GM13976 (cell line): ENCODE data around the gene TCP1.
"Not testable (repeated sequence)": the region's sequence is repeated elsewhere in the genome, so short reads cannot be mapped to it uniquely, and the experiment has no call there.

Experiments used
- DNase-seq: peaks from one replicate; pipeline ENCODE4 v3.0.0; 2012; ENCODE audit warnings: low spot score
- CTCF ChIP-seq: IDR thresholded peaks from 2 replicates; pipeline ENCODE4 v1.5.1; 2012; ENCODE audit warnings: borderline replicate concordance, mild to moderate bottlenecking; ENCODE audit not compliant: insufficient read depth; ENCODE audit errors: extremely low read depth, missing control alignments, control extremely low read depth
- in situ Hi-C: fragments of 300-500 bp; cut with MboI; formaldehyde crosslinking; loops from one replicate; pipeline ENCODE4 v1.12.0; 2022; ENCODE audit warnings: low sequenced_read_pairs, mixed read lengths, inconsistent platforms; ENCODE audit not compliant: unreplicated experiment

TCP1 gene

DNA sequence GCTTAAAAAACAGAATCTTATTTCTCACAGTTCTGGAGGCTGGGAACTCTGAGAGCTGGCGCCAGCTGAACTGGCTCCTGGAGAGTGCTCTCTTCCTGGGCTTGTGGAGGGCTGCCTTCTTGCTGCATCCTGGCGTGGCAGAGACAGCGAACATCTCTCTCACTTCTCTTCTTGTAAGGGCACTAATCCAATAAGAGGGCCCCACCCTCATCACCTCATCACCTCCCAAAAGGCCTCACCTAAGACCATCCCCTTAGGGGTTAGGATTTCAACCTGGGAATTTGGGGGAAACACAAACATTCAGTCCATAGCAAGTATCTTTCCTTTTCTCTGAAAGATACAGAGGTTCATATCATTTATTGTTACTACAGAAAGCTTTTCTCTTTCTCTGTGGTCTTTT lies 34.6 kb upstream of the TCP1 start:
- TF ChIP-seq CTCF = no peak
- DNase-seq = no peak
- in situ Hi-C loops = no loop called here

DNA sequence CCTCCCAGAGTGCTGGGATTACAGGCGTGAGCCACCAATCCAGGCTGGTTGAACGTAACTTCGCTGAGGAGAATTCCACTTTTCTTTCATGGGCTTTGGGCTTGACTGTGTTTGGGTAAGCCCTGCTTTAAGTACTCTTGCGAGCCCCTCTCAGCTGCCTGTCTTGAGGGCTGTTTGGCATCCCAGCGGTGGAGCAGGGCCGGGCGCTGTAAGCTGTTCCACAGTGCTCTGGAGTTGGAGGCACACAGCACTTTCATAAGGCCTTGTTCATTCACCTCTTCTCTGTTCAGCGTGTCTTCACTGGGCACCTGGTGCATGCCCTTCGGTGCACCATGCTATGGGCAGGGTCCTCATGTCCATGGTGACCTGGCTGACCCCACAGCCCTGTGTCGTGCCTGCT lies 32.3 kb upstream of the TCP1 start:
- in situ Hi-C loops = no loop called here
- DNase-seq = no peak
- TF ChIP-seq CTCF = no peak

DNA sequence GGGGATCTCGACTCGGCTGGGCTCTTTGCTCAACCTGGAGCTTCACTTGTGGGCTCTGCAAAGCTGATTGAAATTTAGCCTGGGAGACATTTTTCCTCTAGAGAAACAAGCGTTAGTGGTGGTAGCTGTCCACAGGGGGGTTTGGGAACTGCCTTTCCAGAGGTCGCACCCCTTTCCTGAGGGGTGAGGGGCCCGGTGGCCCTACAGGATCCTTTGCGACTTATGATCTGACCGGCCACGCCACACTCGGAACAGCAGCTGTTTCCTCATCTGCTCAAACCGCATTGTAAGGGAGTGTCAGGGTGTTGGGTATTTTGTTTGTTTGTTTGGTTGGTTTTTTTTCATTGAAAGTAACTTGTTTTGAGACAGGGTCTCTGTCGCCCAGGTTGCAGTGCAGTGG lies 31.7 kb upstream of the TCP1 start:
- no peak for TF ChIP-seq CTCF
- DNase-seq = no peak
- in situ Hi-C loops = no loop called here

DNA sequence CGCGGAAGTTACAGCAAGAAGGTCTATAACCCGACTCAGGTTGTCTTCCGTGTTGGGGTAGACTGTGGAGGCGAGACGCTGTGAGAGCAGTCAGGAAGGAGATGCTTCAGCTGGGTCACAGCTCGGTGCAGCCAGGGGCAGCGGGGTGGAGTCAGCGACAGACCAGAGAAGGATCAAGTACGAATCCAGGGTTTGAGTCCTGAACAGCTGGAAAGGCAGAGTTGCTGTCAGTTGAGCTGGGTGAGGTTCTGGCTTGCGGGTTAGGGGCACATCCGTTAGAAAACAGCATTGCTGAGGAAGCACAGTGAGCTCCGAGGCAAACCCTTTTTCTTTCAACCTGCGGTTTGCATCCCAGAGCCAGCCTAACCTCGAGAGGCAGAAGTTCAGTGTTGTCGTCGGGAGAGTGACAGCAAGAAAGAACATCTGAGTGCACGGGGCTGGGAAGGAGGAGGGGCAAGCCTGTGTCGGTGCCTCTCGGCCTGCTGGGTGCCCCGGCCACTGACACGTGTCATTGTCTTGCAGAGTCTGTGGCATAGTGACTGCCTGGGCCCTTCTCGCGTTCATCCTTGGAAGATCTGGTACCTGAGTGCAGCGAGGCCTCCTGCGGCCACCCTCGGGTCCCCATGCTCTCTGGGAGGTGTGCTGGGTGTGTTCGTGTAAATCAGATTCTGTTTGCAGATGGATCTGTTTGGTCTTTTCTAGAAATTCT lies 30.7 kb upstream of the TCP1 start:
- DNase-seq = peak; percentile 56
- in situ Hi-C loops = no loop called here
- TF ChIP-seq CTCF = no peak

- TF ChIP-seq CTCF = no peak
- in situ Hi-C loops = no loop called here
- no peak for DNase-seq
Measured at GRCh38 chr6:159819098-159819497, 29.7 kb upstream of the TCP1 start.

DNA sequence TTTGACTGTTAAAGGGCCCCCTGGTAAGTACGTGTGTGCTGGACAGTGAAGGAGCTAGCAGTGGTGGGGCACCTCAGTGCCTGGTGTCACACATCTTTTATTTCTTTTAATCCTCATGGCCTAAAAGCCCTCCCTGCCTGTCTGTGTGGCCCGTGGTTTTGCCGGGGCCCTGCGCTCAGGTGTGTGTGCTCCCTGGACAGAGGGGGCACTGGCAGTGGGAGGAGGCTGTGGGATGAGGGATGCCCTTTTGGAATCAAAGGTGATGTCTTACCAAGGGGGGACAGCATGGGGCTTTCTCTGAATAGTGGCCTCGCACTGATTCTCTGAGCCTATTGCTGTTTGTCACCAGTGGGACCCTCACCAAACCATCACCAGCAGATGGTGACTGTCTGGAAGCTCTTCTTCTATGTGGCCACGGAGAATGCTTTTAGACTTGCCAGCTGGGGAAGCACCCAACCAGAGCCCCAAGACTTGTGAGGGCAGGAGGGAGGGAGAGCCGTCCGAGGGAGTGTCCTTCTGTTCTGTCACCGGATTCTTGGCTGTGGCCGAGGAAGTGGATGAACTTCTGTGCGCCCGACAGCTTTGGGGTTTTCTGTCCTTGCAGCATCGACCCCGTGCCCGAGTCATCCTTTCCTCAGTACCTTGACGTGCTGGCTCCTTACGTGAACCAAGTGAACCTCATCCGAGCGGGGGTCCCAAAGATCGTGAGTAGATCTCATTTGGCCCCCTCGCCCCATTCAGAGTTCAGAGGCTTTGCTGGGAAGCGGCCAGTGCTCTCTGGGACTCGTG lies 28.7 kb upstream of the TCP1 start:
- in situ Hi-C loops = no loop called here
- no peak for TF ChIP-seq CTCF
- no peak for DNase-seq

DNA sequence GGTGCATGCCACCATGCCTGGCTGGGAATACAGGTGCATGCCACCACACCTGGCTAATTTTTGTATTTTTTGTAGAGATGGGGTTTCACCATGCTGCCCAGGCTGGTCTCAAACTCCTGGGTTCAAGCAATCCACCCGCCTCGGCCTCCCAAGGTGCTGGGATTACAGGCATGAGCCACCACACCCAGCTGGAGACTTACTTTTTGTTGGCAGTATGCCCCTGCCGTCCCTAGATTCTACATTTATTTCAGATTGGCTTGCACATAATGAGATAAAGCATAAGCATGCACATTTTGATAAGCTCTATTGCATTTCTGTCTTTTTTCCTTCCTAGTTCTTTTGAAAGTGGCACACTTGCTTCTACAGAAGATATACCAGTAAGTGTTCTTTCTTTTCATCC lies 27.4 kb upstream of the TCP1 start:
- in situ Hi-C loops, DNase-seq: not testable (repeated sequence)
